ENCODE results near the gene SGIP1.

SGIP1 gene

DNA sequence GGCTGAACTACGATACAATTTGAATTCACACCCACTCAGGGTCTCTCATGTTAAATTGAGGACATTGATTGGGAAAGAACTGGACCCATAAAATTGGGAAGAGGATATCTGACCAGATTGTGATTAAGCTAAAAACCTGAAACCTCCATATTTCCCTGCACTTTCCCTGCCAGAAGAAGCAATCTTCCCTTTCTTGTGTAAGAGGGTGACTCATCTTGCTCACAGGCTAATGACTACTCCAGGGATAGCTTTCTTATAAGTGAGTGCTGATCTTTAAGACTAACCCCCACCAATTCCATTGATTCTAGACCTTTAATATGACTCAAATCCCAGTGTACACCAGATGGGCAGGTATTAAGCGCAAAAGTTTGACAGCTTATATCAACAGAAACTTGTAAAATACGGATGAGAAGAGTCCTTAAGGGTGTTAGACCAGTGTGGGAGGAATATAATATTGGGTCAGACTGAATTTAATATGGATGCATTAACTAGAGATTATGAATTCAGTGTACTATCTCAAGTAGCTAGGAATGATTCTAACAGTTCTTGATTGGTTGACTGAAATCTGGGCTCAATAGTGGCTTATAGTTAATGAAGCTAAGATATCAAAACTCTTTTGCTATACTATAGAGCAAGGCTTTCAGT, 12.1 kb upstream of the SGIP1 start:
- DNase-seq = no peak

DNA sequence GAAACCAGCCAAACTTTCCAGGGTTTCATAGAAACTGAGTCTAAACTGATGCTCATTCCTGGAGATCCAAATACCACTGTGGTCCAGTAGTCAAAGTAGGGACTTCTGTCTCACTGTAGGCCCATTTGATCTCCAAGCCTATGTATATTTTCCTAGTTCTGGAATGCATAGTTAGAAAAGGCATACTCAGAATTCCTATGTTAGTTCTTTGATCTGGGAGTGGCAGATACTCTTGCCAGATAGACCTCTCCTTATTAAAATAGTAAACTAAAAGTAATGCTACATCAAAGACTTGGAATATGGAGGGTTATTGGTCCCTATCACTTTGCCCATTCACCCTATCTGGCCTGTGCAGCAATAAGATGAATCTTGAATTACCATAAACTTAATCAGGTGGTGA, 10.4 kb upstream of the SGIP1 start:
- no peak for DNase-seq

DNA sequence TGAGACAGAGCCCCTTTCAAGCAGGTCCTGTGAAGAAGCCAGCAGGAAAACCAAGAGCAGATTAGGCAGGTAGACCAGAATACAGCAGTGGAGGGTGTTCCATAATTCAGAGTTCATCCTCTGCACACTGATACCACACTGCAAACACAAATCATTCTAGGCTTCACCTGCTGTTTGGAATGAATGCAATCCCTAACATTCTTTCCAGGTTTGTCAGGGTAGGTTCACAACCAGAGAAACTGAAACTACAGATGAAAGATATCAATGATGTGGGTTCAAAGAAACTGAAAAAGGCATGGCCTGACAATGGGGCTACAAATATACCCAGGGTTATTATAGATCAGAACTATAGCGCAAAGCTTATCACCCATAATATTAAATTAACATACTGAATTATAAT, 8.9 kb upstream of the SGIP1 start:
- DNase-seq = no peak

DNA sequence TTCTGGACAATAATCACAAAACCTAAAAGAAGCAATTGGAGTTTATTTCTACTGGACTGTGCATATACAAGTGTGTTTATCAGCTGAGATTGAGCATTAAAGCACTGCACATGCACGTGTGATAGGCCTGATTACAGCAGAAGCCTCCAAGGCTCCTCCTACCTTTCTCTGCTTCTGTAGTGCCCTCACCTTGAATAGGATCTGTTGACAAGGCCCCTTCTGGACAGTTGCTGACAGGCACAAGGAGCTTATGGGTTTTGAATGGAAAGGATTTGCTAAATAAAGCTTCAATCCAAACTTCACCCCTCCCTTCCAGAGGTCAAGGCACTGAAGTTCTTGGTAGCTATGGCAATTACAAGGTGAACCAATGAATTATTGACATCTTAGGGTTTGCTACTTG, 7.9 kb upstream of the SGIP1 start:
- DNase-seq = no peak

DNA sequence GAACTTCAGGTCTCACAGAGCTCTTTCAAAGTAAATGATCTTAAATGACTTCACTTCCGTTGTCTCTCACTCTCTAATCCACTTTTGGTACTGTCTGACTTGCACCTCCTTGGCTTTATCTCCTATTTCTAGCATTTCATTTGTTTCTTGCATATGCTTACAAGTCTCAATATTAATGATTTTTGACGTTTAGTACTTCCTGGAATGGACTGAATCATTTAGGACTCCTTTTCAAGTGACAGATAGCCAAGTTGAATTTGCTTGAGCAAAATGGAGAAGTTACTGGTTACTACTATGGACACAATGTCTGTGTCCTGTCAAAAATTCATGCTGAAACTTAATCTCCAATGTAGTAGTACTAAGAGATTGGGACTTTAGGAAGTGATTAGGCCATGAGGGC, 7.0 kb upstream of the SGIP1 start:
- DNase-seq = no peak

DNA sequence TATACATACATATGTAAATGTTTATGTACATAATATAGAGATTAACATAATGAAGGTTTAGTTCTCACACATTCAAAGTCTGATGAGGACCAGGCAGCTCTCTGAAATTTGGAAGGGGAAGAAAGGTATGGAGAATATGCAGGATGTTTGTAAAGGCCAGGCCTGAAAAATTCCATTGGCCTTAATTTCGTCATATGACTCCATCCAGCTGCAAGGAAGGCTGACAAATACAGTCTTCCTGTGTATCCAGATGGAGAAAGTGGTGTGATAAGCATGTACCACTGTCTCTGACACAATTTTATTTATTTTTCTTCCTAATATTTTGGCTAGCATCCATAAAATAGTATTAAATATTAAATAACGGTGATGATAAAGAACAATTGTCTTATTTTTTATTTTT, 6.3 kb upstream of the SGIP1 start:
- no peak for DNase-seq

DNA sequence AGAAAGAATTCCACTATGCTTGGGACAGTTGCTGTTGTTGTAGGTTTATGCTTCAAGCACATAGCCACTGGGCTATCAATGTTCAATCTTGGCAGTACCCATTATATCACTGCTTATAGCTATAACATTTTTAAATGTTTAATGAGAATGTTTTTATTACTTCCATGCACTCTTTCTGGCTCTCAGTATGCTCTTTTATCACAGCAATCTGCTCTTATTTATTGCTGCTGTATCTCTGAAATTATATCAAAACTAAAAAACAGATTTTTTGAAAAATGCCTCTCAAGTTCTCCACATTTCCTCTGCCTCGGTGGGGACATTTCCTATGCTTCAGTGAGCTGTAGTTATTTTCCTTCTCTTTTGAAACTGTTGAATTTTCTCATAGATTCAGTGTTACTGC, 5.4 kb upstream of the SGIP1 start:
- DNase-seq = no peak

DNA sequence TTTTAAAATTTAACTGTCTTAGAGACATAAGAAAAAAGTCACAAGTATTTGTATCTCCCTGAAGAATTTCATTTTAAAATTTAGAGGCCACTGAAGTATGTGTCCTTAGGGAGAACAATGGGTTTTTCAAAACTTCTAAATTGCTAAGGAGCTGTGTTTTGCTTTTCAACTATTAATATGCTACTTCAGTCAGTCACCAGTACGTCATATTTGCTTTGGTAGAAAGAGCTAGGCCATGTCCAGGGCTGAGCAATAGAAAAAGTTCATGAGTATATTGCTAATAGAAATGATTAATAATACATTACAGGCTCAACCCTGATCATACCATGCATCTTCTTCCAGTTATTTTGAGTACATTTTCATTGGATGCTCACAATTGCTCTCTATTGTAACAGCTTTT, 1.7 kb upstream of the SGIP1 start:
- DNase-seq = no peak

DNA sequence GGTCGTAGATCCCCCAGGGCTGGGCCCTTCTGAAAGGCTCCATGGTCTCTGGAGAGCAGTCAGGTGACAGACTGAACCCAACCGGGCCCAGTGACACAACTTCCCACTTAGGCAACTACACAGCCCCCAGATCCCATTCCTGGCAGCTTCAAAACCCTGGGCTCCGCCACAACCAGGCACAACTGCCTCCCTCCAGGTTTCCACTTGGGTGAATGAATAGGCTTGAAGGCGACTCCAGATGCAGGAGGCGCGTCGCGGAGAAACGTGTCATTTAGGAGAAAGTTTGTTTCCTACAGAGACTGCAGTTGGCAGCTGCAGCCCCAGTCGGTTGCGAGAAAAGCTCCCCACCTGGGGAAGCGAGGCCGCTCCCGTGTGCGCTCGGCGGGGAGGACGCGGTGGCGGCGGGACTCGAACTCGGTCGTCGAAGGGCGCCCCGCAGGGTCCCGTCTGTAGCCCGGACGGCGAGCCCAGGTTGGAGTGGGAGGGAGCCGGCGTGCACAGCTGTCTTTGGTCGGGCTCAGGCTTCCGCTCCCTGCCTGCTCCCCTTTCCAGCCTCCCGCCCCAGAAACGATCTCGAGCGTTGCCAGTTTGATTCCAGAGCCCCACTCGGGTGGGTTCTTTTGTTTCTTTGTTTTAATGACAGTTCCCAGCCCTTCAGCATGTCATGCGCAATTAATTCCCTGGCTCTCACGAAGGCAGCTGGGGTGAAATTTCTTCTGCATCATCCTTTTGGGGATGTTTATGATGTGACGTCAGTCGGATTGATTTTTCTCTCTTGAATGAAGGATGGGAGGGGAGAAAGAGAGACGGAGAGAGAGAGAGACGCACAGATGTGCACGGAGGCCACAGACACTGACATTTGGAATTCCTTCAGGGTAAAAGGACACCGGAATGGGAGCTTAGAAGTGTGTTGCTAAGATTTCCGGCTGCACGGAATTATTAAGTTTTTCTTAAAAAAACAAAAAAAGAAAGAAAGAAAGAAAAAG, 862 bp upstream of the SGIP1 start:
- DNase-seq = peak; percentile 64

DNA sequence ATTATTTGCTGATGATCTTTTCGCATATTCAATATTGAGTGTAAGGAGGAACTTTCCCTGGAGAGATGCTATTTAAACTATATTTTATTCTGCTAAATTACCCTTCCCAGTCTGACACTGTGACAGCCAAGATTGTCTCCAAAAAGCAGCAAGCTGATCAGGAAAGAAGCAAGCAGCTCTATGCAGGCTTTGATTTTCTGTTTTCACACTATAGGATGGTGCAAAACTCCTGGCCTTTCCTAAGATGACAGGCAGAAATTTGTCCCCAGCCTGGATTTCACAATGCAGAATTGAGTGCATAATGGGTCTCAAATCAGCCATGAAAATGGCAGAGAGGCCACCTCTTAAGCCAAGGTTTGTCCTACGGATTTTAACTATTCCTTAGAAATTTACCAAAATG, 1.1 kb downstream of the SGIP1 start:
- no peak for DNase-seq

DNA sequence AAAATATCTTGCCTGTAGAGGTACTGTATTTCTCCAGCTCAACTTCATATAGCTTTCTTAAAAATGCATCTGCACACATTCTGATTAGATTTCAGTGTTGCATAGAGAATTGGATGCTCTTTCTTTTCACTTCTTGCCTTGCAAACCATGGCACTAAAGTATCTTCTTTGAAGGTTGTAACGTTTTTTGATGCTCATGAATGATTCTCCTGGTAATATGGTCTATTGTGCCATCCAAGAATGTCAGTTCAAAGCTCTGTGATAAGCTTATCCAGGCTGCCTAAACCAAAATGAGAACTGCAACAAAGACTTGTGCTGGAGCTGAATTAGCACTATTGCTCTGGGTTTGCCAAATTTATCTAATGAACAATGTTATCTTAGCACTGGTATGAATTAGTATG, 1.9 kb downstream of the SGIP1 start:
- no peak for DNase-seq

DNA sequence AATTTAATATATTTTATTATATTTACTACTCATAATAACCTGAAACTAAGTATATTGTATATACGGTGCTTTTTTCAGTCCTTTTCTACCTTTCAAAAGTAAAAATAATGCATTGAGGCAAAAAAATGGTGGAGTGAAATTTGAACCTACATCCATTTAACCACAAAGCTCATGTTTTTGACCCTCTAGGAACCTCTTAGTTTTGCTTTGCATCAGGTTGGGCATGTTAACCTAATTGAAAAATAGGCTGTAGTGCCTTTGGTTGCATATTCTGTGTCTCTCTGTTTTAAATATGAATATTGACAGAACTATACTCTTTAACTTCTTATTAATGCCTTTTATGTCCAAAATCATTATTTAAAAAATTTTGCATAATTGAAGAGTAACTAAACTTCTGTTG, 3.8 kb downstream of the SGIP1 start:
- DNase-seq = no peak

DNA sequence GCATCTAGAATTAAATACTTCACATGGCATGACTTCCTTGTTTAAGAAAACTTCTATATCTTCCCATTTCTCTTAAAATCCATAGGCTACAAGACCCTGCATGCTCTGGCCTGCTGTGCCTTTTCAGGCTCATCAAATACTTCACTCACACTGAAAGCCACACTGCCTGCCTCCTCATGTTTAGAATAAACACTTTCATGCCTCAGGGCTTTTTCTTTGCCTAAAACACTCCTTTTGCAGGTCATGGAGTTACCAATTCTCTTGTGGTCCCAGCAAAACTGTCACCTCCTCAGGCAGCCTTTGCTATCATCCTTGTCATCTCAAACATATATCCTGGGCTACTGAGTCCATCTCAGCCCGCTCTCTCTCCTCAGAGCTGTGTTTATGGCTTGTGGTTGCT, 5.5 kb downstream of the SGIP1 start:
- DNase-seq = no peak

DNA sequence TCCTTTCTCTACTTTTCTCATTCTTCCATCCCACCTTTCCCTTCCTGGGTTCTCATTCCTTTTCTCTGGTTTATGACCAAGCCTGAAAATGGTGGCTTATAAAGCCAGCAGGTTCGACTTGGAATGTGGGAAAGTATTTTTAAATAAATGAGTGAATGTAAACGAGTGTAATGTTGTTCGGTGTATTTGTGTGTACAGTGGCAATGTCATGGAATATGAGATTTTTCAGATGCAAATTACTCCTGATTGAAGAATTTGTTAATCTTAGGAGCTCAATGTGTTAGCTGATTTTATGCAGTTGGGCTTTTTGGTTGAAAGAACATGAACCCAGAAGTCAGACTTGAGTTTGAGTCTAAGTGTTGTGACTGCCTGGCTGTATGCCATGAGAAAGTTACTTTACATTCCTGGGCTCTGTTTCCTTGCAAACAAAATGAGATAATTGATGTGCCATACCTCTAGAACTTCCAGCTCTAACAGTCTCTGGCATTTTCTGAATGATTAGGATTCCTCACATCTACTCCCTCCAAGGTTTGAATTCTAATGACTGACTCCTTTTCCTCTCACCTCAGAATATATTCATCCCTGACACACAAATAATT, 6.6 kb downstream of the SGIP1 start:
- DNase-seq = no peak

DNA sequence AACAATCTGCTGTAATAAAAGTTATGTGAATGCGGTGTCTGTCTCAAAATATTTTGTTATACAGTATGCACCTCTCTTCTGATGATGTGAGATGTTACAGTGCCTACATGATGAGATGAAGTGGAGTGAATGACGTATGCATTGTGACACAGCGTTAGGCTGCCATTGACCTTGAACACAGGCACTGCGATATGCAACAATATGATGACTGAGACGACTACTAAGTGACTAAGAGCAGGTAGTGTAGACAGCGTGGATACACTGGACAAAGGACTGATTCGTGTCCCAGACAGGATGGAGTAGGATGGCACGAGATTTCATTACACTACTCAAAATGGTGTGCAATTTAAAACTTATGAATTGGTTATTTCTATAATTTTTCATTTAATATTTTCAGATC, 8.4 kb downstream of the SGIP1 start:
- DNase-seq = no peak

DNA sequence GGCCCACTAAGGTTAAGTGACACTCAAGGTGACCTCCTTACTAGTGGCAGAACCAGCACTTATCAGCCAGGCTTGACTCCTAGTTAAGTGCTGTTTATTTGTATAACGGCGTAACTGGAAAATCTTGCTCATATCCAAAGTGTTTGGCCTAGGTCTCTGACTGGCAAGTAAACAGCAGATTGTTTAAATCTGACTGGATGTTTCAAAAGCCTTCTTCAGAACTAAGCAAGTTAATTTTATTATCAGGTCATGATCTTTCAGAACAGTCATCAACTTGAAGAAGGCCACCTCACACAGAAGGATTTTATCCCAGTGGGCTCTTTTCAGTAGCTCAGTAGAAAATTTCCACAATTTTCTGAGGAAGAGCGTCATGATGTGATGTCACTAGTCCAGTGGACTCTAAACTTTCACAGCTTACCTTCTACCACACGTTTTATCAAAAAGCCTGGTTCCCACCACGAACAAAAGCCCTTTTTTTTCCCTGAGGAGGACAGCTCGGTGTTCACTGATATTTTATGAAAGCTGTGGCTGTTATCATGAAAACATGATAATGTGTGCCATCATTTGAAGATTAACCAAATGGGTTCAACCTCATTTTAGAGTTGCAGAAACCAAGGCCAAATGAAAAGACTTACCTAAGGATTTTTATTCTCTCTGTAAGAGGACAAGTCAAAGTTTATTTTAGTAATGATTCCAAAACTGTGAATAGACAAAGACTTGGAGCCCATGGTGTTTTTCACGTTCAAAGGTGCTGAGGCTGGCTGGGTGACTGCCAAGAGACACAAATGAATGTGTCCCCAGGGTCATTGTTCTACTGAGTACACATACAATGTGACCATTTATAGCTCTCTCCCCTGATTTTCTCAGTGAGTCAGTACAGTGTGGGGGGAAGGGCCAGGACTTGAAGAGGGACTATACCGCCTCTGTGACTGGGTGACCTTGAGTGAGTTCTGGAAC, 9.1 kb downstream of the SGIP1 start:
- peak; percentile 89 for DNase-seq

DNA sequence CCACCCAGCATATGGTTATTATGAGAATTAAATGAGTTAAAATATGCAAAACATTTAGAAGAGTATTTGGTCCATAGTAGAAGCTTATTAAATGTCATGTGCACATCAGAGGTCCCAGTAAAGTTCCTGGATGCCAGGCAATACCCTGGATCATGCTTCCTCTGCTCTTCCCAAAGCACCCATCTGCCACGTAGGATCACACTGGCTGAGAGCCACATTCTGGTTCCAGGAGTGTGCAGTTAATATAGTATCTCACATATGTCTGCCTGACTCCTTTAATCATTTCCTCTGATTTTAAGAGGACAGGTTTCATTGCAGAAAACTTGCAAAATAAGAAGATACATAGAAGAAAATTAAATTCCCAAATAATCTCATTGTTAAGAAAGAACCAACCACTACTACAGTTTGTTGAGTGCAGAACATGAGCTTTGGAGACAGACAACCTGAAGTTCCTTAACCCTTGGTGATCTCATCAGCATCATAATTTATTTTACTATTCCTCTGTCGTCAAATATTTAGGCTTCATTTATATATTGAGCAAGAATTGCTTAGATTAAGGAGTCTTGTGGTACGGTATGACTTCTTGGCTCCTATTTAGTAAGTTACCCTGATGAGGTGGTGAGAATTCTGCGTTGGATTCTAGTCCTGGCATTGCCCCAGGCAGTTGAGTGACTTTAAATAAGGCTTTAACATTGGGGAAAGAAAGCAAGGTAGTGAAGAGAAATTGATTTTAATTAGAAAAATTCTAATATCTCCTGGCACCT, 12.3 kb downstream of the SGIP1 start:
- no peak for DNase-seq

DNA sequence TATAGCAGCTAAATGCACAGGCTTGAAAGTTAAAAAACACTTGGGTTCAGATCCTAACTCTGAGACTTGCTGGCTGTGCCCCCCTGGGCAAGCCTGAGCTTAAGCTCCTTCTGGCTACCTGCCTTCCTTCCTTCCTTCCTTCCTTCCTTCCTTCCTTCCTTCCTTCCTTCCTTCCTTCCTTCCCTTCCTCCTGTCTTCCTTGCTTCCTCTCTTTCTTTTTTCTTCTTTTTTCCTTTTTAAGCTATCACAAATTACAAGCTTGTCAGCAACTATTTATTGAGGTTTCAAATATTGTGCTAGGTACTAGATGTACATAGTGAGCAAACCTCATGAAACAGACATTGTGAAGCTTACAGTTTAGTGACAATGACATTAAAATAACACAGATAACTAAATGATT, 15.1 kb downstream of the SGIP1 start:
- no peak for DNase-seq

DNA sequence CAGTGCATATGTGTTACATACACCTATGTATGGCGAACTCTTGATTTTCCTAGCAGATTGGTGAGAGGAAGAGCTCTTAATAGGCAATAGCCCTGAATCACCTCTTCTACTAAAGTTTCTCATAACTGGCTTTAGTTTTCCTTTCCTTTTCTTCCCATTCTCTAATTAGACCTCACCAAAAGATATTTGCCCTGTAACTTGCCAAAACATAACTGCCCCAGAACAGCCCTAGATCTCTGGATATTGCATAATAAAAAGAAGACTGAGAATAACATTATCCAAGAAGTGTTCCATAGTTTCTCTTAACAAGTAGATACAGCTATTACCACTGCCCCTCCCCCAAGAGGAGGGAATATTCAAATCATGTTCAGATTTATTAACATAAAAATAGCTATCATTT, 16.3 kb downstream of the SGIP1 start:
- DNase-seq = no peak

DNA sequence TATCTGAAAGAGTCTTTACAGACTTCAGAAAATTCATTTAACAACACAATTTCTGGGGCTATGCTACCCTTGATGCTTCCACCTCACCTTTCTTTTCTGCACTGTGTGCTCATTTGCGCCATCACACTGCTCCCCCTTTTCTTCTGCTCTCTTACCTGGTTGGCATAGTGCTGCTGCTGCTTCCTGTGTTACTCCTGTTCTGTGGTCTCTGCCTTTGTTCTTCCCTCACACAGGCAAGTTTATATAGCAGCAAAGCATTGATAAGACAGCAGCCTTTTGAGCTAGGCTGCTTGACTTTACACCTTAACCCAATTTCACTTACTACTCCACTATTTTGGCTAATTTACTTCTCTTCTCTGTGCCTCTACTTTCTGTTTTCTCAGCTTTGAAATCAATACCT, 18.3 kb downstream of the SGIP1 start:
- DNase-seq = no peak

DNA sequence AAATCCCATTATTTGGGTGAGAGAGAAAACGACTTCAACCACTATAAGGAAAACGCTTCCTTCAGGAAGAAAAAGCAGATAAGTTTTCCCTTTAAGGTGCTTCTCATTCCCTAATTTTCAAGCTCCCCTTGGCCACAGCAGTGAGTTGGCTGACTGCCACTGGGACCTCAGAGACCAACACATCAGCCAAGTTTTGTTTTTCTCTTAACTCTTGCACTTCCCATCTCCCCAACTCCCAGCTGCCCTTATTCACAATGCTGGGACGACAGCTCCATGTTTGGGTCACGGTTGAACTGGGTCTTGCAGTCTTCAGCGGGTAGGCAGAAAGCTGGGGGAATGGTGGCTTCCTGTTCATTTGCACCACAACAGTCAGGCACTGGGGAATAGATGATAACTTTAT, 18.9 kb downstream of the SGIP1 start:
- no peak for DNase-seq

DNA sequence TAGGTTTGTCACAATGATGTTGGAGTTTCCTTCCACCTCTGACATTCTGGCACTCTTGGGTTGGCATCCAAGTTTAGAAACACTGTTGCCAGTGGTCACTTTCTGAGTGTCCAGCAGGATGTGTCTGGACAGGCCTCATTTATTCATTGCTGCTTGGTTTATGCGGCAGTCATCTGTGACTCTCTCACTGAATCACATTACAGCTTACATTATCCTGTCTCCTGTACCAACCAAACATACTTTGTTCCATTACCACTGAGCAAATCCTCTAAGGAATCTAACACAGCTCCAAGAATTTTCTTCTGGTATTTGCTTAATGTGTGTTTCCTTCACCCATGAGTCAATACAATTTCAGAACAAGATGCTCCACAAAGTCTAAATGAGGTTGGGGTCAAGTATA, 19.9 kb downstream of the SGIP1 start:
- no peak for DNase-seq
